HTR-8/SVneo (cell line): ENCODE data around the gene FLOT2.
"Not testable (repeated sequence)": the region's sequence is repeated elsewhere in the genome, so short reads cannot be mapped to it uniquely, and the experiment has no call there.

ENCODE experiments used
- DNase-seq: peaks from one replicate; pipeline ENCODE4 v3.0.0; 2011; ENCODE audit warnings: low spot score, mixed read lengths; ENCODE audit not compliant: insufficient read length
- FAIRE-seq: peaks from 2 replicates; lab custom pipeline; 2011; peaks lifted over from hg19 to GRCh38; lab: Jason Lieb, UNC

The FLOT2 gene

GRCh38 chr17:28878158-28878910 is 19.2 kb downstream of the FLOT2 start:
- no peak for DNase-seq
- FAIRE-seq = no peak

- FAIRE-seq, DNase-seq: not testable (repeated sequence)
Measured at GRCh38 chr17:28877150-28877711, 20.3 kb downstream of the FLOT2 start.

GRCh38 chr17:28875848-28876550 is 21.5 kb downstream of the FLOT2 start:
- FAIRE-seq = no peak

GRCh38 chr17:28874750-28875149 is 22.8 kb downstream of the FLOT2 start:
- FAIRE-seq = no peak
- no peak for DNase-seq

More at GRCh38 chr17:28875848-28876550, 21.5 kb downstream of the FLOT2 start:
- no peak for DNase-seq

- no peak for FAIRE-seq
Measured at GRCh38 chr17:28873839-28874238, 23.7 kb downstream of the FLOT2 start.

GRCh38 chr17:28871056-28871579 is 26.4 kb downstream of the FLOT2 start:
- no peak for DNase-seq

More at GRCh38 chr17:28873839-28874238, 23.7 kb downstream of the FLOT2 start:
- DNase-seq = no peak

GRCh38 chr17:28867276-28867675 is 30.3 kb downstream of the FLOT2 start:
- FAIRE-seq (no peak), DNase-seq (no peak)

More at GRCh38 chr17:28871056-28871579, 26.4 kb downstream of the FLOT2 start:
- FAIRE-seq = no peak

- DNase-seq (no peak), FAIRE-seq (no peak)
Measured at GRCh38 chr17:28865946-28866752, 31.4 kb downstream of the FLOT2 start.

GRCh38 chr17:28864991-28865849 is 32.3 kb downstream of the FLOT2 start:
- FAIRE-seq (no peak), DNase-seq (no peak)

GRCh38 chr17:28863953-28864352 is 33.6 kb downstream of the FLOT2 start:
- FAIRE-seq = no peak
- DNase-seq = no peak

GRCh38 chr17:28862561-28862960 is 35.0 kb downstream of the FLOT2 start:
- no peak for FAIRE-seq
- no peak for DNase-seq

- DNase-seq (no peak), FAIRE-seq (no peak)
Measured at GRCh38 chr17:28861393-28862203, 35.9 kb downstream of the FLOT2 start.

GRCh38 chr17:28860363-28860808 is 37.1 kb downstream of the FLOT2 start:
- DNase-seq = no peak
- no peak for FAIRE-seq

- DNase-seq (no peak), FAIRE-seq (no peak)
Measured at GRCh38 chr17:28858801-28859355, 38.7 kb downstream of the FLOT2 start.

GRCh38 chr17:28857905-28858800 is 39.4 kb downstream of the FLOT2 start:
- DNase-seq = no peak
- FAIRE-seq = no peak

- DNase-seq = no peak
- no peak for FAIRE-seq
Measured at GRCh38 chr17:28856028-28856574, 41.4 kb downstream of the FLOT2 start.

- DNase-seq = no peak
- no peak for FAIRE-seq
Measured at GRCh38 chr17:28855336-28855679, 42.2 kb downstream of the FLOT2 start.
